HG02588 (cell line): ENCODE data around the gene POFUT2.
"Not testable (repeated sequence)": the region's sequence is repeated elsewhere in the genome, so short reads cannot be mapped to it uniquely, and the experiment has no call there.

ENCODE experiments used
- ATAC-seq: cut with Tn5 transposase; IDR thresholded peaks from one replicate; pipeline ENCODE4 v1.9.1; 2021; ENCODE audit warnings: mild to moderate bottlenecking, moderate library complexity; ENCODE audit not compliant: unreplicated experiment

The POFUT2 gene

GRCh38 chr21:45326891-45327440 is 39.3 kb upstream of the POFUT2 start:
- ATAC-seq: no peak

DNA sequence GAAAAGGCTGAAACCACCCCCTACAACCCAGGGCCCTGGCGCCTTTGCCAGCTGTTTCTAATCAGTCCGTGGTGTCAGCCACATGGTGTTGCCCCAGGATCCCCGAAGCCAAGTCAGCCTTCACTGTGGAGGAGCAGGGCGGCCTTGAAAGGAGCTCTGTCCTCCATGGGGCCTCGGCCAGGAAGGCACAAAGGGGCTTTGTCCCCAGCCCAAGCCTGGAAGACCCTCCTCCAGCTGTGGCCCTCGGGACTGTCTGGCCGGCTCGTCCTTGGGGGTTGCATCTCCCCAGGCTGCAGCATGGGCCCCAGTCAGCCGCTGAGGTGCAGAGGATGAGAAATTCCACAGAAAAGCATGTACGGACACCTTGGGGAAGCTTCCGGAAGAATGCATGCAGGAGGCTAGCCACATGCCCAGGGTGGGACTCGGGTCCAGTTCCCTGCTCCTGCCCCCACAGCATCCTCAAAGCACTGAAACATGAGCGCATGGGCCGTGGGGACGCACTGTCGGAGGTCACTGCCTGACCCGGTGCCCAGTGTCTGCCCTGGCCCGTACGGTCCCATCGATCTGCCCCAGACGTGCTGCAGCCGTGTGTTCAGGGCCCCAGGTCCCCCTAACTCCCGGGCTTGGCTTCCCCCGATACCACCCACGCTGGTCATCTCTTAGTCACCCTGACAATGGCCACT is 38.6 kb upstream of the POFUT2 start:
- no peak for ATAC-seq

- no peak for ATAC-seq
Measured at GRCh38 chr21:45325206-45326168, 37.8 kb upstream of the POFUT2 start.

DNA sequence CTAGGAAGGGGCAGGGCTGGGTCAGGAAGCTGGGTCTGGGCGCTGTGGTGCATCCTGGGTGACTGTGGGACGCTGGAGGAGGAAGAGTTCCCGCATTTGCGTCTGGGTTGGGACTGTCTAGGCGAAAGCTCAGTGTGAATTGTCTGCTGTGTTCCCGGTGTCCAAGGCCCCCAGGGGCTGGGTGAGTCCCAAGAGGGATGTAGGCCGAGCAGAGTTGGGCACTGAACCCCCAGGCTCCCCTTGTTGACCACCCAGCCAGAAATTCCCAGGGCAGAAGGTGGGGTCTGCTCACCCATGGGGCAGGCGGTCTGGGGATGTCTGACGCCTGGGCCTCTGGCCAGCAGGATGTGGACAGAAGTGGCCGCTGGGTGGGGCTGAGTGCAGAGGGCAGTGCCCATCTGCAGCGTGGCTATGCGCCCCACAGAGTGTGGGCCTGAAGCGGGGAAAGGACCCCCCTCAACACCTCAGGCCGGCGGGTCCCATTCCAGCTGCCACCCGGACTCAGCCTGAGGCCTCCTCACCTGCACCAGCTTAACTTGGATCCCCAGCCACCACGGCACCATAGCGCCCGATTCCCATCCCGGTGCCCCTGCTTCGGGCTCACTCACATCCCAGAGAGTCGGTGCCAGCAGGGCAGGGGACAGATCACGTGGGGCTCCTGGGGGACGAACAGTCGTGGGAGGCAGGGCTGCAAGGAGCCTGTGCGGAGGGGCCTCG is 37.0 kb upstream of the POFUT2 start:
- no peak for ATAC-seq

- ATAC-seq: no peak
Measured at GRCh38 chr21:45323487-45324311, 36.0 kb upstream of the POFUT2 start.

DNA sequence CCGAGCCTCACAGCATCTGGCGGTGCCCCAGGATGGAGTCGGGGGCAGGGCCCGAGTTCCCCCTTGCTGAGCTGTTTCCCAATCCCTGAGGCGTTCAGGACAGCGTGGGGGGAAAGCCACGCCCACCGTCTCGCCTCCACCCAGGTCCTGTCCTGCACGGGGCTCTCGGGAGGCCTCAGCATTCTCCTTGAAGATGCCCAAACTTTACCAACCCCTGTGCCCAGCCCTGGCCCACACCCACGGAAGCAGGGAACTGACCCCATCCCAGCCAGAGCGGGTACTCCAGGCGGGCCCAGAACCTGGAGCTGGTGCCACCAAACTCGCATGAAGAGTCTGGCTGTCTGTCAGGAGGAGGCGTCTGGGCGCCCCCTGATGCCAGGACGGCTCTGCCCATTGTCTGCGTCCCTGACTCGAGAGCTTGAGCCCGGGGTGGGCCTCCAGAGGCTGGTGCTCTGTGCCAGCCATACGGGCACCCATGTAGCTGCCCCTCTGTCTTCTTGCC is 35.3 kb upstream of the POFUT2 start:
- ATAC-seq: no peak

DNA sequence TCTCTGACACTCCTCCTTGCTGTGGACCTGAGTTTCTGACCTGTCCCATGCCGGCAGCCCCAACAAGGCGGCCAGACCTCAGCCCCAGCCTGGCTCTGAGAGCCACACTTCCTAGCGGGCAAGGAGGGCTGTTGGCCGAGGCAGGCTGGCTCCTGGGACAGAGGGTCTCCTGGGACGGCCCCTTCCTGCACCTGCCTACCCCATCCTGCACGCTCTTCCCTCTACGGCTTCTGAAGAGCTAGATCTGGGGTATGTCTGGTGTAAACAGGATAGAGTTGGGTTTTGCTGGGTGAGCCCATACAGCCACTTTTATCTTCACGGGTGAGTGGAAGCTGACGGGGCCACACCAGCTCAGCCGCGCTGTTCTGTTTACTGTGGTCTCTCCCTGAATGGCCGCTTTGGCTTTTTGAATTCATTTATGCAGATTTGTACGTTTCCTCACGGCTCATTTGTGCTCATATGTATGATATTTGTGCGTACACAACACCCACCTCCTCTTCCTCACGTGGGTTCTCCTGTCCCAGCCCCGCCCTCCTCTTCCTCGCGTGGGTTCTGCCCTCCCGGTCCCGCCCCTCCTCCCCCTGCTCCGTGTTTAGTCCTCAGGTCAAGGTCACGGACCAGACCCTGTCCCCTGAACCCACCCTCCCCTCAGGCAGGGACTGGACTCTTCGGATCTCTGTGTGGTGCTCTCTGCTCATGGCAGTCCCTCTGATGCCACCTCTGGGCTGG is 34.7 kb upstream of the POFUT2 start:
- no peak for ATAC-seq

- ATAC-seq: no peak
Measured at GRCh38 chr21:45320261-45321025, 32.7 kb upstream of the POFUT2 start.

DNA sequence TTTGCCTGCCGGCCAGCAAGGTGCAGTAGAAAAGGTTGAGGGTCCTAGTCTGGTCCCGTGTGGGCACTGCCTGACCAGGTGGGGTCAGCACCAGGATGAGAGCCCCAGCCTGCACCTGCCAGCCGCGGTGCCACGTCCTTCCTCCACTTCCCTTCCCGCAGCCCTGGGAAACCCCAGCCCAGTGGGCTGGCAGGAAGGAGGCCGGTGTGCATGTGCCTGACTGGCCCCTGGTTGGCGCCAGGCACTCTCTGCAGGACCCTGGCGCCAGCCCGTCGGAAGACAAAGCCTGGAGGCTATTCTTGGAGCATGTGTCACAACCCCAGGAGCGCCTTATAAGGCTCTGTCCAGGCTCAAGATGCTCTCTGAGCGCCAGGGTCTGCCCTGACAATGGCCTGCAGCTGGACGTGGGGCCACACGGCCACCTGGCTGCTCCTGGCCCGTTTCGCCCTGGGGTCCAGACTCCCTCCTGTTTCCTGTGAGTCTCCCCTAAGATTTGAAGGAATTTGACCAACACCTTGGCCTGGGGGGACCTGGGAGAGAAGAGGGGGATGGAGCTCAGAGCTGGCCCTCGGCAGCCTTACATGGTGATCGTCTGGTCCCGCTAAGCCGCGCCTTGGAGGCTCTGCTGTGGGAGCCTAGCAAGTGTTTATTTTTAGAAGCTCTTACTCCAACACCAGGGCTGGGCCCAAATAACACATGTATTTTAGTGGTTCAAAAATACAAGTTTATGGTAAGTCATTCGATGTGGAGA is 31.9 kb upstream of the POFUT2 start:
- no peak for ATAC-seq

- no peak for ATAC-seq
Measured at GRCh38 chr21:45318556-45319404, 31.1 kb upstream of the POFUT2 start.

DNA sequence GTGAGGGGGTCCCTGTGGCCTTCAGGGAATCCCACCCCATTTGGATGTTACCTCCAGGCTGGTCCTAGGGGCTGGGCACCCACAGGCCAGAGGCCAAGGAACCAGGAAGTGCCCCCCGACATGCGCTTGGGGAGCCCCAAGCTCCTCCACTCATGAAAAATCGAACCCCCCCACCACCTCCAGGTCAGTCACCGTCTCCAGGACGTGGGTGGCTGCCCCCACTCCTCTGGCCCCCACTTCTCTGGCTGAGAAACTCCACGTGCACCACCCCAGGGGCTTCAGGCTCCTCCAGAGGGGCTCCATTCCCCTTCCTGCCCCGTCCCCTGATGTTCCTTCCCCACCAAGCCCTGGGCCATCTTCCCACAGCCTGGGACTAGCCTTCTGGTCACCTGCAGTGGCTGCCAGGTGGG is 30.5 kb upstream of the POFUT2 start:
- no peak for ATAC-seq

GRCh38 chr21:45317398-45318145 is 29.9 kb upstream of the POFUT2 start:
- ATAC-seq: no peak

- ATAC-seq: no peak
Measured at GRCh38 chr21:45316871-45317397, 29.2 kb upstream of the POFUT2 start.

DNA sequence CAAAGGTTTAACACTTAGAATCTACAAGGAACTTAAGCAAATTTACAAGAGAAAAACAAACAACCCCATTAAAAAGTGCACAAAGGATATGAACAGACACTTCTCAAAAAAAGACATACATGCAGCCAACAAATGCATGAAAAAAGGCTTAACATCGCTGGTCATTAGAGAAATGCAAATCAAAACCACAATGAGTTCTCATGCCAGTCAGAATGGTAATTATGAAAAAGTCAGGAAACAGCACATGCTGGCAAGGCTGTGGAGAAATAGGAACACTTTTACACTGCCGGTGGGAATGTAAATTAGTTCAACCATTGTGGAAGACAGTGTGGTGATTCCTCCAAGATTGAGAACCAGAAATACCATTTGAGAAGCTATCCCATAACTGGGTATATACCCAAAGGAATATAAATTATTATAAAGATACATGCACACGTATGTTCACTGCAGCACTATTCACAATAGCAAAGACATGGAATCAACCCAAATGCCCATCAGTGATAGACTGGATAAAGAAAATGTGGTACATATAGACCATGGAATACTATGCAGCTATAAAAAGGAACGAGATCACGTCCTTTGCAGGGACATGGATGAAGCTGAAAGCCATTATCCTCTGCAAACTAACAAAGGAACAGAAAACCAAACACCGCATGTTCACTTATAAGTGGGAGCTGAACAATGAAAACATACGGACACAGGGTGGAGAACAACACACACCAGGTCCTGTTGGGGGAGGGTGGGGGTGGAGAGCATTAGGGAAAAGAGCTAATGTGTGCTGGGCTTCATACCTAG is 28.2 kb upstream of the POFUT2 start:
- not testable (repeated sequence) for ATAC-seq

- ATAC-seq: no peak
Measured at GRCh38 chr21:45313682-45314081, 26.0 kb upstream of the POFUT2 start.
